Tibial nerve (tissue), 3 donors: ENCODE results near the gene STH.

Experiments
- CTCF ChIP-seq, 5 experiments: fragments of 200-600 bp in 3 of 5; fragments of 450-650 bp in 2 of 5; sonication (generic) in 3 of 5; IDR thresholded peaks; one replicate each; pipeline ENCODE4 v1.5.1; 2016 to 2019; ENCODE audit warnings: antibody characterized with exemption in 5 of 5, mild to moderate bottlenecking in 3 of 5, moderate library complexity in 2 of 5
- POLR2A ChIP-seq, 2 donors: fragments of 450-650 bp; IDR thresholded peaks; one replicate each; pipeline ENCODE4 v1.6.1; 2017; ENCODE audit warnings: antibody characterized with exemption in 2 of 2, mild to moderate bottlenecking in 2 of 2, moderate library complexity in 2 of 2

- TF ChIP-seq CTCF (IDR thresholded peaks at IDR 0.05) = no peak
- TF ChIP-seq POLR2A (IDR thresholded peaks at IDR 0.05) = no peak
These were observed 19.9 kb upstream of the STH start for GRCh38 chr17:45979137-45979536.
